HepG2 (cell line): ENCODE results near the gene TMEM222.

Experiments used
- NONO ChIP-seq, 2 experiments: fragments of 450-650 bp in 1 of 2; sonication (generic) in 1 of 2; formaldehyde crosslinking in 1 of 2; IDR thresholded peaks in 1 of 2; conservative IDR thresholded peaks in 1 of 2; 2 replicates each; pipeline versions ENCODE4 v1.6.1 to v1.8.0; 2017 to 2022; ENCODE audit warnings: mild to moderate bottlenecking in 1 of 2, missing genetic modification reagents in 1 of 2, moderate library complexity in 1 of 2
- PCBP1 ChIP-seq: fragments of 200-400 bp; formaldehyde crosslinking; IDR thresholded peaks from 2 replicates; pipeline ENCODE4 v1.6.1; 2017; ENCODE audit warnings: mild to moderate bottlenecking, low read depth, low read length, borderline replicate concordance
- TERF1 ChIP-seq: sonication (generic); formaldehyde crosslinking; IDR thresholded peaks from 2 replicates; pipeline ENCODE4 v1.8.0; 2022; ENCODE audit warnings: mild to moderate bottlenecking, missing genetic modification reagents, moderate library complexity
- ZBTB44 ChIP-seq: sonication (generic); formaldehyde crosslinking; IDR thresholded peaks from 2 replicates; pipeline ENCODE4 v1.4.0; 2020; ENCODE audit warnings: missing genetic modification reagents
- ZFP36 ChIP-seq: fragments of 150-350 bp; IDR thresholded peaks from 2 replicates; pipeline ENCODE4 v1.6.1; 2018; ENCODE audit warnings: borderline replicate concordance, low read length, low read depth; ENCODE audit not compliant: partially characterized antibody
- ZNF431 ChIP-seq: sonication (generic); formaldehyde crosslinking; IDR thresholded peaks from 2 replicates; pipeline ENCODE4 v1.9.0; 2022; ENCODE audit warnings: missing genetic modification reagents, low read depth, mild to moderate bottlenecking, borderline replicate concordance

GRCh38 chr1:27341525-27342252 is 19.7 kb downstream of the TMEM222 start, which contains the start of gene SYTL1:
- no peak for TF ChIP-seq ZBTB44 (CRISPR knock-in tag)
- no peak for TF ChIP-seq ZNF431 (CRISPR knock-in tag)
- TF ChIP-seq PCBP1: no peak
- TF ChIP-seq TERF1 (CRISPR knock-in tag): no peak
- TF ChIP-seq ZFP36: no peak
- TF ChIP-seq NONO (IDR thresholded peaks at IDR 0.05): no peak
- TF ChIP-seq NONO (CRISPR knock-in tag; conservative IDR thresholded peaks at IDR 0.05): no peak
